AG08396 (cell line): ENCODE results near the gene C21orf58.
"Not testable (repeated sequence)": the region's sequence is repeated elsewhere in the genome, so short reads cannot be mapped to it uniquely, and the experiment has no call there.

Experiments
- DNase-seq: peaks from one replicate; pipeline ENCODE4 v3.0.0; 2012; ENCODE audit warnings: low spot score, mixed read lengths

C21orf58 gene

DNA sequence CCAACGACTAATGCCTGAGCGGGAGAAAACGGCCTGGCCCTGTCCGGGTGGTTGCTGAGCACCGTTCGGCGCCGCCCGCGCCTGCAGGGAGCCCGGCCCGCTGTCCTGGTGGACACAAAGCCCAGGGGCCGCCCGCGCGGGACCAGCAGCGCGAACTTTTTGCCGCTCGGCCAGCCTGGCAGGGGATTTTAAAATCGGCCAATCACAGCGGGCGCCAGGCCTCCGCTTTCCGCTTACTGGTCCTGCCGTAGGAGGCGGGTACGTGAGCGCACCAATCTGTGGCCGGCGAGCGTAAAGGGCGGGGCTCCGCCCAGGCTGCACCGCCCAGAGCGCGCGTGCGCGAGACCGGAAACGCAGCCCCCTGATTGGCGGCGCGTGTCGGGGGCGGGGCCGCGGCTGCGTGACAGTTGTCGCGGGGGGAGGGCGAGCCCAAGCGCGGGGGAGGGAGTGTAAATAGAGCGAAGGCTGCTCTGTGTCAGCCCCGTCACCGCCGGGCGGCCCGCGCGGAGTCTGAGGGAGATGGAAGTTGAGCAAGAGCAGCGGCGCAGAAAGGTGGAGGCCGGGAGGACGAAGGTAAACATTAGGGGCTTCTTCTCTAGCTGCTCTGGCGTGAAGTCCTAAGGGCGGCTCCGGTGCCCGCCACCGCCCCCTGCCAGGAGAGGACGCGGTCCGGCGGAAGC is at the start of gene C21orf58, which contains the start of gene PCNT:
TSS of gene C21orf58 (minus strand) at position 161 of the 680 bp plus-strand sequence. CDS start 1,132 bp downstream, outside the sequence.
TSS of gene PCNT (plus strand) at position 447 of the 680 bp plus-strand sequence. CDS start at position 520, 73 bp downstream.
- peak; percentile 100 for DNase-seq

DNA sequence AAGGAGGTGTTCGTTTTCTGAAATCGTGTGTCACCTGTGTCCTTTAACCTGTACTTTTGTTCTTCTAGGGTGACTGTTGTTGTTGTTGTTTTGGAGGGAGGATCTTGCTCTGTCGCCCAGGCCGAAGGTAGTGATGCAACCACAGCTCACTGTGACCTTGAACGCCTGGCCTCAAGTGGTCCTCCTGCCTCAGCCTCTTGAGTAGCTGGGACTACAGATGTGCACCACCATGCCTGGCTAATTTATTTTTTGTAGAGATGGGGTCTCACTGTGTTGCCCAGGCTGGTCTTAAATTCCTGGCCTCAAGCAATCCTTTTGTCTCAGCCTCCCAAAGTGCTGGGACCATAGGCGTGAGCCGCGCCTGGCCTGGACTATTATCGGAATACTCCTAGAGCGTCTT is 49.3 kb upstream of the C21orf58 start:
- DNase-seq = not testable (repeated sequence)

DNA sequence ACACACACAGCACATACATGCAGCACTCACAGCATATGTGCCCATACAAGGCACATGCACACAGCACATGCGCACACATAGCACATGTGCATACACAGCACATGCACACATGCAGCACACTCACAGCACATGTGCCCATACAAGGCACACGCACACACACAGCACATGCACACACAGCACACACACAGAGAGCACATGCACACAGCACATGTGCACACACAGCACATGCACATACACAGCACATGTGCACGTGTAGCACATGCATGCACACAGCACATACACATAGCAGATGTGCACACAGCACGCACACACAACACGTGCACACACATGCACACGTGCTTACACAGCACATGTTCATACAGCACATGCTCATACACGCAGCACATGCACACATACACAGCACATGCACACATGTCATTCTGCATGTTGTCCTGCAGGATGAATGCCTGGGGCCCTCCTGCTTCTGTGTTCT is 48.4 kb upstream of the C21orf58 start:
- no peak for DNase-seq

DNA sequence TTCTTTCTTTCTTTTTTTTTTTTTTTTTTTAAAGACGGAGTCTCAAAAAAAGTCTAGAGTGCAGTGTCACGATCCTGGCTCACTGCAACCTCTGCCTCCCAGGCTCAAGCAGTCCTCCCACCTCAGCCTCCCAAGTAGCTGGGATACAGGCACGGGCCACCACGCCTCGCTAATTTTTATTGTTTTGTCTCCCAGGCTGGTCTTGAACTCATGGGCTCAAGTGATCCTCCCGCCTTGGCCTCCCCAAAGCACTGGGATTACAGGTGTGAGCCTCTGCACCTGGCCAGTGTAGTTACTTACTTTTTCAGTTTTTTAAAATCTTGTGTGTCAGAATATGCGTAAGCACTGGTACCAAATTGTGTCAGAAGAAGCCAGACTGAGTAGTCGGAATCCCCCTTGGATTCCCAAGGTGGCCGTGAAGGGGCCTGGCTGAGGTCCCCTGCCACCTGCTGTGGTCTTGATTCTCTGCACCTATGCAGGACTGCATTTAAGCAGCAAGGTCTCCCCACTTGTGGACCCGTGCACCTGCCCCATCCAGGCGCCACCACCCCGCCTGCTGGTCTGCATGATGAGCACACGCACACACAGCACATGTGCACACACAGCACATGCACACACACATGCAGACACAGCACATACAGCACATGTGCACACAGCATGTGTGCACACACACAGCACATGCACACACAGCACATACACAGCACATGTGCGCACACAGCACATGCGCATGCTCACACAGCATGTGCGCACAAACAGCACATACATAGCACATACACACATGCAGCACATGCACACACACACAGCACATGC is 47.7 kb upstream of the C21orf58 start:
- no peak for DNase-seq

DNA sequence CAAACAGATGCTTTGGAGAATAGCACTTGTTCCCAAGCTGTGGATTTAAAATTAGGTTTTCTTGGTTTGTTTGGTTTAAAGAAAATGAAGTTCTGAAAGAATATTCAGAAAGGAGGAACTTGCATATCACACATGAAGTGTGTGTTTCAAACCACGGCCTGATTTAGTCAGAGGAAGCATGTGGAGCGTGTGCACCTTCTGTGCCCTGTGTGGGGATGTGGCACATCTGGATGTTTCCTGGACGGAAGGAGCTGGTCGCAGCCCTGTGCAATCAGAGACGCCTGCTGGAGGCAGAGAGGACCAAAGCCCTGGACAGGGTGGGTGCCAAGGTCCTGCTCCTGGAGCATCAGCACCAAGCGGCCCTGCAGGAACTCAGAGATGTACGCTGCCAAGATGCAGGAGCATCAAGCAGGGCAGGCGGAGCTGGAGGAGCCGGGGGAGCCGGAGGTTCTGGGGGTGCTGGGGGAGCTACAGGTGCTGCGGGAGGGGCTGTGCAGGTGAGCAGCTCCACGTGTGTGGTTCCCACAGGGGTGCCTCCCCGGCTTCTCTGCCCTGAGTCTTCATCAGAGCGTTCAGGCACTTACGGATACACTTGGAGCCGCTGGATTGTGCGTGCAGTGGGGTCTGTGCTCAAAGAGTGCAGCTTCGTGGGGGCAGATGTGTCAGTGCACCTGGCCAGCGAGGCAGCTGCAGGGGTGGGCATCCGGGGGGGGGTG is 46.0 kb upstream of the C21orf58 start:
- DNase-seq = no peak

DNA sequence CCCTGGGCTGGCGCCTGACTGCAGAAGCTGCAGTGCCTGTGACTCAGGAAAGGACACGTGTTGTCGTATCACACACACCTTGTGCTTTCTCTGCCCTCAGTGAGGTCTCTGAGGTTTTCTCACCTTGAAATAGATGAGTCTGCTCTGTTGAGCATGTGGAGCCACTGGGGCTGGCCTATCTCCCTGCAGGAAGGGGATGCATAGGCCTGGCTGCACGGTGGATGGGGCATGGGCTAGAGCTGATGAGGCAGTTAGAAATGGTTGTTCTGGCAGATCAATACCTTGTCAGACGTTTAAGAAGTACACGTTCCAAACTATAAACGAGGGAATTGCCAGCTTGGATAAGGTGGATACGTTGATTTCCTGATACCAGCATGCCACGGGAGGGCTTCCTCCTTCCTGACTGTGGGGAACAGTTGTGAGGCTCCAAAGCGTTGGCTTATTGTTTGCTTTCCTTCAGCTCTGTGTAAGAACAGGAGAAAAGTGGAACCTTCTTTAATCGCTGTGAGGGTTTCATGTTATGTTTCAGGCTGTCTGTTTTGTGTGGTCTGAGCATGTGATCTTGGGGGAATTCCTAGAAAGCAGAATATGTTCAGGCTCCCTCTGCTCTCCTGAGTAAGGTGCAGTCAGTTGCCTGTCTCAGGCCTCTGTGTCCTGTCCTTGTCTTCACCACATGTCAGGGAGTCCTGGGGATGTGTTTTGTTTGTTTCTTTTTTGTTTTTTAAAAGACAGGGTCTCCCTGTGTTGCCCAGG is 45.0 kb upstream of the C21orf58 start:
- no peak for DNase-seq

DNA sequence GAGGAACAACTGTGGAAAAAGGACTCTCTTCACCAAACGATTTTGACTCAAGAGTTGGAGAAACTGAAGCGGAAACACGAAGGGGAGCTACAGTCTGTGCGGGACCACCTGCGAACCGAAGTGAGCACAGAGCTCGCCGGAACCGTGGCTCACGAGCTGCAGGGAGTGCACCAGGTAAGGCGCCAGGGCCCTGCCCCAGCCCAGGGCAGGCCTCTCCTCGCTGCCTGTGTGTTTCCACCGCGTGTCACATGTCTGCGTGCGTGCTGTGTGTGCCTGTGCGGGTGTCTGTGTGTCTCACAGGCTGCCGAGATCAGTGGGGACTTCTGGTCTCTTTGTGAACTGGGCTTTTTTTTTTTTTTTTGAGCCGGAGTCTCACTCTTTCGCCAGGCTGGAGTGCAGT is 43.3 kb upstream of the C21orf58 start:
- no peak for DNase-seq

DNA sequence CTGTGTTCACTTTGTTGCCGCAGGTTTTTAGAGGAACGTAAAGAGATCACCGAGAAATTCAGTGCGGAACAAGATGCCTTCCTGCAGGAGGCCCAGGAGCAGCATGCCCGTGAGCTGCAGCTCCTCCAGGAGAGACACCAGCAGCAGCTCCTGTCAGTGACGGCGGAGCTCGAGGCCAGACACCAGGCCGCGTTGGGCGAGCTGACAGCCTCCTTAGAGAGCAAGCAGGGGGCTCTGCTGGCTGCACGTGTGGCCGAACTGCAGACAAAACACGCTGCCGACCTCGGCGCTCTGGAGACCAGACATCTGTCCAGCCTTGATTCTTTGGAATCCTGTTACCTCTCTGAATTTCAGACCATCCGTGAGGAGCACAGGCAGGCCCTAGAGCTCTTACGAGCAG is 42.9 kb upstream of the C21orf58 start:
- no peak for DNase-seq

DNA sequence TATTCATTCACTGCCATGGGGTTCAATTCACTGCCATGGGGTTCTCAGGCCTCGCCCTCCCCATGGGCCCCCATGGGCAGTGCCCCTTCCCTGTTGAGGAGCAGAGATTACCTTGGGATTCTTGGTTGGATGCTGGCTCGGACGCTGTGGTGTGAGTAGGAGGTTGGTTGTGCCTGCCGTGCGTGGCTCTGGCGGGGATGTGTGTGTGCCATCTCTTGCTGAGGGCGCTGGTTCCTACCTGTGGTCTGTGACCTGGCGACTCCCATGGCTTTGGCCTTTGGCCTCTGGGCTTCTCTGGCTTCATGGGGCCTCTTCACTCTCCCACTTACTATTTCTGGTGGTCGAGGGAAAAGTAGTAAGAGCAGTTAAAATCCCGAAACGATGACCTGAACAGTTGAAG is 42.4 kb upstream of the C21orf58 start:
- DNase-seq = no peak

DNA sequence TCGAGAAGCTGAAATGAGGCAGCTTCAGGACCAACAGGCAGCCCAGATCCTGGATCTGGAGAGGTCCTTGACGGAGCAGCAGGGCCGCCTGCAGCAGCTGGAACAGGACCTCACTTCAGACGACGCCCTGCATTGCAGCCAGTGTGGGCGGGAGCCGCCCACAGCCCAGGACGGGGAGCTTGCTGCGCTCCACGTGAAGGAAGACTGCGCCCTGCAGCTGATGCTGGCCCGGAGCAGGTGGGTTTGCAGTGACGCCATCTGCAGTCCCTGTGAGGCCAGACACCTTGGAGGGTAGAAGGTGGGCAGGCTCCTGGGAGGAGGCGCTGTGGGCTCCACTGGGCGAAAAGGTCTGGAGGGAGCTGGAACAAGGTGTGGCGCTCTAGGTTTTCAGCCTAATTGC is 40.0 kb upstream of the C21orf58 start:
- no peak for DNase-seq

DNA sequence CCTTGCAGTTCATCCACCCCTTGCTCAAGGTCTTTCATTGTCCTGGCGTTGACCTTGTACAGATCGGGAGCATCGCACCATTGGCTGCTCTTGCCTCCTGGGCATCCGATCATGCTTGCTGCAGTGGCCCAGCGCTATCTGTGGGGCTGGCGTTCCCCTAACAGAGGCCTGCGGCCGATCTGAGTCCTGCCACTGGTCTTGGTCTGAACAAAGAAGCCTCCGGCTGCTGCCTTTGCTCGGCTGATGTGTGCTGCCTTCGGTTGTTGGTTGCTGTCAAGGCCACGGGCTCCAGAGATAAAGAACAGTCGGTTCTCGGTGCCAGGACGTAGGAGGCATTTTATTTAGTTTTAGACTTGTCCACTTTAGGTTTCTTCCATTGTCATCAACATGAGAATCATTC is 39.3 kb upstream of the C21orf58 start:
- no peak for DNase-seq

DNA sequence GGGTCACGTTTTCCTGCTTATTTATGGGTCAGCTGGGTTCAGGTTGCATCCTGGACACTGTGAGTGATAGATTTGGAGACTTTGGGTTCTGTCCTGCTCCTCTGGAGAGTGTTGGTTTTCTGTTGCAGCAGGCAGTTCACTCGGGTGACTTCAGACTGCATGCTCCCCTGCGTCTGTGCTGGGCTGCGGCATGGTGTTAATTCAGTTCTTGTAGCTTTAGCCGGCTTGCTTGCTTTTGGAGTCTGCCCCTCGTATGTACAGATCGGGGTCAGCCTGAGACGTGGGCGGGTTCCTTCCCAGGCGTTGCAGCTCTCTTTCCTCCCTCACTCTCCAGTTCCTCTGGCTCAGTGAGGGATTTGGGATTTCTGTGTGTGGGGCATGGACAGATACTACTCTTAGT is 38.3 kb upstream of the C21orf58 start:
- no peak for DNase-seq

DNA sequence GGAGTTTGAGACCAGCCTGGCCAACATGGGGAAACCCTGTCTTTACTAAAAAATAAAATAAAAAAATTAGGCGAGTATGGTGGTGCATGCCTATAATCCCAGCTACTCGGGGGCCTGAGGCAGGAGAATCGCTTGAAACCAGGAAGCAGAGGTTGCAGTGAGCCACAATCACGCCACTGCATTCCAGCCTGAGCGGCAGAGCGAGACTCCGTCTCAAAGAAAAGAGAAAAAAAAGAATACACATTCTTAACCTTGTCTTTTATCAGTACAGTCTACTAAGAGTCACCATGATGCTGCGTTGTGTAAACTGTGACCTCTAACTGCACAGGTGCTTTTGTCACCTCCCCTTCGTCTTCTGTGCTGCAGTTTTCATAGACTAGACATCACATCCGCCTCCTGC is 37.5 kb upstream of the C21orf58 start:
- no peak for DNase-seq

DNA sequence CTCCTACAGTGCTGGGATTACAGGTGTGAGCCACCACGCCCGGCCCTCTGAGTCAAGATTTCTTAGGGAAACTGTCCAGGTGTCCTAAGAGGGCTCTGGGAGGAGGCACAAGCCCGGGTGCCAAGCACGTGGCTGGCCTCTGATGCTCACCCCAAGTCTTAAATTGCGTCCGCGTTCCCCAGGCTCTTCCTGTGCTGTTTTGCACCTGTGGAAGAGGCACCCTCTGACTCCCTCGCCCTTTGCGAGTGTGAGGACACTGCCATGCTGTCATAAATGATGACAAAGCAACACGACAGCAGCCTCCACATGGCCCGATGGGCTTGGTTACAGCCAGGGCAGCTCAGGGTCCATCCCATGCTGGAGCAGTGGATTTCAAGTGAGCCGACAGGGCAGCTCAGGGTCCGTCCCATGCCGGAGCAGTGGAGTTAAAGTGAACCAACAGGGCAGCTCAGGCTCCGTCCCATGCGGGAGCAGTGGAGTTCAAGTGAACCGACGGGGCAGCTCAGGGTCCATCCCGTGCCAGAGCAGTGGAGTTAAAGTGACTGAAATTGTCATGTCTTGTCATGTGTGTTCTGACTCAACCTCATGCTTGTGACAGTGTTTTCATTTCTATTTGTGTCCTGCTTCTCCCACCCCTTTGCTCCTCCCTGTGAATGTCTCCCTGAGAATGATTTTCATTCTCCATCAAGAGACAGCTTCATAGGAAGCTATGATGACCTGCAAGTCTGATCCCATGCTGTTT is 34.2 kb upstream of the C21orf58 start:
- DNase-seq = no peak

DNA sequence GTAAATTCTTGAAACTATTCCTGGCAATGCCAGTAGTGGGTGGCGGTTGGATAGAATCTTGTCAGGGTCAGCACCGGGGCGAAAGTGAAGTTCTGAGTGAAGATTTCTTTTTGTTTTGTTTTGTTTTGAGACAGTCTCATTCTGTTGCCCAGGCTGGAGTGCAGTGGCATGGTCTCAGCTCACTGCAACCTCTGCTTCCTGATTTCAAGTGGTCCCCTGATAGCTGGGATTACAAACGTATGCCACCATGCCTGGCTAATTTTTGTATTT is 33.6 kb upstream of the C21orf58 start:
- DNase-seq = no peak

DNA sequence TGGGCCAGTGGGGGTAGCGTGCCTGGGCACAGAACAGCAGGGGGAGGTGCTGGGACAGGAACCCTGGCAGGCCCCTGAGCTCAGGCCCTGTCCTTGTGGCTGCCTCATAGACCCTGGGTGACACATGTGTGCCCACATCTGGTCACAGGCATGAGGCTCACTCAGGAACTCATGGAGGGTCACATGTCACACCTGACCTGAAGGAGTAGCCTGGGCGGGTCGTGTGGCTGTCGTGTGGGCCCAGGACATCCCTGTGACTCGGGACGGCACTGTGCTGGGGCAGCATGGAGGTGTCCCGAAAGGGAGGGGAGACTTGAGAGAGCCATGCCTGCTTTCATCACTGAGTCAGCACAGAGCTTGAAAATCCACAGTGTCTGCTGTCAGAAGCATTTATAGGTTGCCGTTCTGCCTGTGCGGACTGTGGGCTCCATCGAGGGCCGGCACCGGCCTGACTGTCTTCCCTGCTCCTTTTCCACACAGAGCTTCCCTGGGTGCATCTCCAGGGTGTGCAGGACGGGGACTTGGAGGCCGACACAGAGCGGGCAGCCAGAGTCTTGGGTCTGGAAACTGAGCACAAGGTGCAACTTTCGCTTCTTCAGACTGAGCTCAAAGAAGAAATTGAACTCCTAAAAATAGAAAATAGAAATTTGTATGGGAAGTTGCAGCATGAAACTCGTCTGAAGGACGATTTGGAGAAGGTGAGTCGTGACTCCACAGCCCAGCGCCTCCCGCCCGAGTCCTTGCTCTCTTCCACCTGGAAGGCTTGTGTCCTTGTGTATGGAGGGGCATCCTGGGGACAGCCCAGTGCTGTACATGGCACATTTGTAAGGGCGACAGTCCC is 33.0 kb upstream of the C21orf58 start:
- DNase-seq = no peak

DNA sequence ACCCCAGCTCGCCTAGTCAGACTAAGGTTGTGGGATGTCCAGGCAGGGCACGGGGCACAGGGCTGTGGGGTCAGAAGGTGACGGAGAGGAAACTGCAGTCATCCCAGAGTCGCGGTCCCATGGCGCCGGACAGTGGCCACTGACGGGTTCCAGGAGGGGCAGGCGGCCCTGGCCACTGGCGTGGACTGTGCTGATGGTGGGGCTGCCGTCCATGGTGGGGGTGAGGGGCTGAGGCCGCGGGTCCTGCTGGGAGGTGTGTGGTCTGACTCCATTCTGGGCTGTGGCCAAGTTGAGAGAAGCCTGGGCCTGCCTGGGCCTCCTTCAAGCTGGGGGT is 32.3 kb upstream of the C21orf58 start:
- DNase-seq = no peak

DNA sequence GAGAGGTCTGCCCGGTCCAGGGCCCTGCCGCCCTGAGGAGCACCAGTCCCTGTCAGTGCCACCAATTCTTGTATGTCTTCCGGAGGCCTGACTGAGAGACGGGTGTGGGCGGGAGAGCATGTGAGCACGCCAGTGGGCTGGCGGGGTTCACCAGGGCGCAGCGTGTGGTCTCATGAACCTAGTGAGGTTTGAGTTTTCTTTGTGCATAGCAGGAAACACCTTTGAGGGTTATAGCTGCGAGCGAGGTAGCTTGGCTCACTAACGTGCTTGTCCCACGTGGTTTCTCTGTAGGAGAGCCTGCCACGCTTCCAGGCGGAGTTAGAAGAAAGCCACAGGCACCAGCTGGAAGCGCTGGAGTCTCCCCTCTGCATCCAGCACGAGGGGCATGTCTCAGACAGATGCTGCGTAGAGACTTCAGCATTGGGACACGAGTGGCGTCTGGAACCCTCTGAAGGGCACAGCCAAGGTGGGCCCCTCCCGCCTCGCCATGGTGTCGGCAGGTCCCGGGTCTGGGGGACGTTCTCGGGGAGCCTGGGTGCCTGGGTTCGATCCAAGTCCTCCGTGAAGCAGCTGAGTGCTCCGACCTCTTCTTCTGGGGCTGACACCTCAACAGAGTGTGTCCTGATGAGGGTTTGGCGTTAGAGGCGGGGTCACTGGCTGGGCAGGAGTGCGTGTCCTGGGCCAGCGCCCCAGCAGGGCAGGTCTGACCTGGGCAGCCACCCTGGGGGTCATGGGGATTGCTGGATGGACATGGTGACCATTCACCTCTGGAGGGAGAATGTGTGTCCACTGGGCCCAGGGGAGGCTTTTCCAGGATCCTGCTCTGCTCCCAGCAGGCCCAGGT is 31.7 kb upstream of the C21orf58 start:
- DNase-seq = no peak

DNA sequence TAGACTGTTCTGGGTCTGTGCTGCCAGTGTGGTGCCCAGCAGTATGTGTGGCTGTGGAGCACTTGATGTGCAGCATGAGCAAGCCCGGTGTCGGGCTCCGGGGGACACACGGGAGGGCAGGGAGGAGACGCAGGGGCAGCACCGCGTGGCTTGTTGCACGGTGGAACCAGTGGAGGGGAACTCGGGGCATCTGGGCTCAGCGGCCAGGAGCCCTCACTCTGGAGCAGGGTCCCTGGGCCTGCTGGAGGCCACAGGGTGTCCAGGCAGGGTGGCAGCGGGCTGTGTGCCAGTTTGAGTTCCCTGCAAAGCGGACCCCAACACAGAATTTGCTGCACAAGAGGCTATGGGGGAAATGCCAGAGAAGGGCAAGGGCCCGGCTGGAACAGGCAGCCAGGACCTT is 30.8 kb upstream of the C21orf58 start:
- DNase-seq = no peak

DNA sequence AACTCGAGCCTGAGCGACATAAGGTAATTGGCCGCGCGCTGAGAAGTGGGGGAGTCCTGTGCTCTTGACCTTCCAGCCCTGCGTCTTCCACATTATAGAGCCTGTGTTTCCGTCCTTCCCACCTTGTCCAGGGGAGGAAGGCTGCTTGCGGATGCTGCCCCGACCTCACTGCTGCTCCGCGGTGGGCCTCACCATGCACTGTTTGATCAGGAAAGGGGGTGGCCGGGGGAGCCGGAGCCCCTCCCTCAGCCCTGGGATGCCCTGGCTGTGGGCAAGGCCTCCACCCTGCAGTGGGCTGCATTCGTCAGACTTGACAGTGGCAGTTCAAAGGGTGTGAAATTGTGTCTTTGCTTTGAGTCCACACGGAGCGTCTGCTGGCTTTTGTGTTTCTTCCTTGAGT is 30.4 kb upstream of the C21orf58 start:
- no peak for DNase-seq
